GM10266 (cell line): ENCODE measurements around the gene C17orf67.
"Not testable (repeated sequence)": the region's sequence is repeated elsewhere in the genome, so short reads cannot be mapped to it uniquely, and the experiment has no call there.

Experiments
- DNase-seq: peaks from one replicate; pipeline ENCODE4 v3.0.0; 2012; ENCODE audit errors: extremely low spot score
- CTCF ChIP-seq: IDR thresholded peaks from 2 replicates; pipeline ENCODE4 v1.5.1; 2012; ENCODE audit warnings: mild to moderate bottlenecking, low read depth; ENCODE audit not compliant: control insufficient read depth, insufficient read depth; ENCODE audit errors: missing control alignments

The C17orf67 gene

GRCh38 chr17:56765449-56765848 lies 68.3 kb downstream of the C17orf67 start:
- TF ChIP-seq CTCF: no peak
- DNase-seq: no peak

DNA sequence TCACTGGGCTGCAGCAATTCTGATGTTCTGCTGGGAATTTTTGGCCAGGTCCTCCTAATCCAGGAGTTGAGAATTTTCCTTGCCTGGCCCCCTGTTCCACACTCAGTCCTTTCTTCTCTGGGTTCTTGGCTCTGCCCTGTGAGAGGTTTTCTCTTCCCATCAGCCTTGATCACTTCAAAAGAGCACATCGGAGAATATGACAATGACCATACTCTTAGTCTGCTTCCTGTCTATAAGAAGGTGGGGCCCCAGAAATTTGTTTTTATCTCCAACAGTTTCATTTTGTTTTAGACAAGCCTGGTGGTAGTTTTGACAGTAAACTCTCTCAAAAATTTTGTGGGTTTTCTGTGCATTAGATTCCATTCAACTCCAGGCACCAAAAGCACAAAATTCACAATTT lies 70.7 kb downstream of the C17orf67 start:
- no peak for TF ChIP-seq CTCF
- DNase-seq: no peak

- DNase-seq: no peak
- no peak for TF ChIP-seq CTCF
Measured at GRCh38 chr17:56762144-56762543, 71.6 kb downstream of the C17orf67 start.

- no peak for DNase-seq
Measured at GRCh38 chr17:56761387-56761786, 72.3 kb downstream of the C17orf67 start.

DNA sequence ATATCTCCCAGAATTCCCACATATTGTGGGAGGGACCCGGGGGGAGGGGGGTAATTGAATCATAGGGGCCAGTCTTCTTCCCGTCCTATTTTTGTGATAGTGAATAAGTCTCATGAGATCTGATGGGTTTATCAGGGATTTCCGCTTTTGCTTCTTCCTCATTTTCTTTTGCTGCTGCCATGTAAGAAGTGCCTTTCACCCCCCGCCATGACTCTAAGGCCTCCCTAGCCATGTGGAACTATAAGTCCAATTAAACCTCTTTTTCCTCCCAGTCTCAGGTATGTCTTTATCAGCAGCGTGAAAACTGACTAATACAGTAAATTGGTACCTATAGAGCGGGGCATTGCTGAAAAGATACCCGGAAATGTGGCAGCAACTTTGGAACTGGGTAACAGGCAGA lies 76.1 kb downstream of the C17orf67 start:
- DNase-seq: not testable (repeated sequence)

More at GRCh38 chr17:56761387-56761786, 72.3 kb downstream of the C17orf67 start:
- TF ChIP-seq CTCF: no peak

- DNase-seq: no peak
- no peak for TF ChIP-seq CTCF
Measured at GRCh38 chr17:56756536-56756935, 77.2 kb downstream of the C17orf67 start.

GRCh38 chr17:56755310-56755709 lies 78.4 kb downstream of the C17orf67 start:
- DNase-seq: no peak
- TF ChIP-seq CTCF: no peak

GRCh38 chr17:56754523-56755208 lies 79.1 kb downstream of the C17orf67 start:
- TF ChIP-seq CTCF: no peak
- DNase-seq: no peak
